GM19463 (cell line): ENCODE data around the gene C5AR1.
A peak's percentile ranks its signal among the peaks of the same experiment; 100 is the strongest.
"Not testable (repeated sequence)": the region's sequence is repeated elsewhere in the genome, so short reads cannot be mapped to it uniquely, and the experiment has no call there.

Source experiments
- ATAC-seq: cut with Tn5 transposase; IDR thresholded peaks from one replicate; pipeline ENCODE4 v1.9.1; 2021; ENCODE audit warnings: mild to moderate bottlenecking, moderate library complexity; ENCODE audit not compliant: unreplicated experiment

C5AR1 gene

GRCh38 chr19:47330466-47330869 is 20.8 kb downstream of the C5AR1 start:
- no peak for ATAC-seq

- ATAC-seq, result no peak
Observed at GRCh38 chr19:47331490-47331889, 21.8 kb downstream of the C5AR1 start.

DNA sequence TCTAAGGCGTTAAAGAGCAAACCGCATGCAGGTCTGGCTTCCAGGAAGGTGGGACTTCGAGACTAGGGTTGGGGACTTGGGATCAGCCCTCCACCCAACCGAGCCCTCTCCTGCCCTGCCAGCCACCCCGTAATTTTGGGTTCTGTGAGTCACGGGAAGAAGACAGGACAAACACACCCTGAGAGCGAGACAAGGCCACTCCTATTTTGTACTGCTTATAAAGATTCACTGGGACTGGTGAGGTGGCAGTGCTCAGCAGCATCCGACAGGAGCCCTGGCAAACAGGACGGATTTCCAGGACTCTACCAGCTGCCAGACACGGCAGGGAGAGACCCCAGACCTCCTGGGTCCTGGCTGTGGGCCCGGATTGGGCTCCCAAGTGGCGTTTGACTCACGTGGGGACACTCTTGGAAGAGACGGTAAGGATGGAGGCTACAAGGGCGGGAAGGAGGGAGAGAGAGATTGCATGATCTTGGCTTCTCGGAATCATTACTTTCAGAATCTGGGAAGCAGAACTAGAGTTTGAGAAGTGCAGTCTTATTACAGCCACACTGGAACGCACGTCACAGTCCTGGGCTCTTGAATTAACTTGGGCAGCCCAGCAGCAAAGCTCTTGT is 22.4 kb downstream of the C5AR1 start, which contains the start of gene C5AR2:
Gene C5AR2, plus strand, starts transcription at position 245 of the 617 bp plus-strand sequence. CDS start 8,625 bp downstream, outside the sequence.
- no peak for ATAC-seq

GRCh38 chr19:47336765-47337718 is 27.4 kb downstream of the C5AR1 start:
- not testable (repeated sequence) for ATAC-seq

DNA sequence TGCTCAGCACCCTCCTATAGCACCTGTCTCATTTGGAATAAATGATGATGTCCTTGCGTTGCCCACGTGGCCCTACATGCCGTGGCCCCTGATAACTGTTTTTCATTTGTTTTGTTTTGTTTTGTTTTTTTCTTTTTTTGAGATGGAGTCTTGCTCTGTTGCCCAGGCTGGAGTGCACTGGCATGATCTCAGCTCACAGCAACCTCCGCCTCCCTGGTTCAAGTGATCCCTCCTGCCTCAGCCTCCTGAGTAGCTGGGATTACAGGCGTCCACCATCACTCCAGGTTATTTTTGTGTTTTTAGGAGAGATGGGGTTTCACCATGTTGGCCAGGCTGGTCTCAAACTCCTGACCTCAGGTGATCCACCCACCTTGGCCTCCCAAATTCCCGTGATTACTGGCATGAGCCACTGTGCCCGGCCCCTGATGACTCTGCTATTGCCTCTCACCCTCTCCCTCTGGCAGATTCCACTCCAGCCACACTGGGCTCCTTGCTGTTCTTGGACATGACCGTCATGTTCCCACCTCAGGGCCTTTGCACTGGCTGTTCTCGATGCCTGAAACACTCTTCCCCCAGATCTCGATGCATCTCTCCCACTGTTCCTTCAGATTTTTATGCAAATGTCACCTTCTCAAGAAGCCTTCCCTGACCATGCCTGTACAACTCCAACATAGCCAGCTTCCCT is 29.7 kb downstream of the C5AR1 start:
- ATAC-seq, result no peak

DNA sequence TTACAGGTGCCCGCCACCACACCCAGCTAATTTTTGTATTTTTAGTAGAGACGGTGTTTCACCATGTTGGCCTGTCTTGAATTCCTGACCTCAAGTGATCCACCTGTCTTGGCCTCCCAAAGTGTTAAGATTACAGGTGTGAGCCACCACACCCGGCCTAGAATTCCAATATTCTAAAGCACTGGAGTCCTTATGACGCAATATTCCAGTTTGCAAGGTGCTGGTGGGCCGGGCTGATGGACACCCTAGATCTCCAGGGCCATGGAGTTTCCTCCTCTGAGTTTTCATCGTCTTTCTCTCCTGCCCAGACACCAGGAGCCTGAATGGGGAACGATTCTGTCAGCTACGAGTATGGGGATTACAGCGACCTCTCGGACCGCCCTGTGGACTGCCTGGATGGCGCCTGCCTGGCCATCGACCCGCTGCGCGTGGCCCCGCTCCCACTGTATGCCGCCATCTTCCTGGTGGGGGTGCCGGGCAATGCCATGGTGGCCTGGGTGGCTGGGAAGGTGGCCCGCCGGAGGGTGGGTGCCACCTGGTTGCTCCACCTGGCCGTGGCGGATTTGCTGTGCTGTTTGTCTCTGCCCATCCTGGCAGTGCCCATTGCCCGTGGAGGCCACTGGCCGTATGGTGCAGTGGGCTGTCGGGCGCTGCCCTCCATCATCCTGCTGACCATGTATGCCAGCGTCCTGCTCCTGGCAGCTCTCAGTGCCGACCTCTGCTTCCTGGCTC is 31.0 kb downstream of the C5AR1 start:
- ATAC-seq, result no peak

DNA sequence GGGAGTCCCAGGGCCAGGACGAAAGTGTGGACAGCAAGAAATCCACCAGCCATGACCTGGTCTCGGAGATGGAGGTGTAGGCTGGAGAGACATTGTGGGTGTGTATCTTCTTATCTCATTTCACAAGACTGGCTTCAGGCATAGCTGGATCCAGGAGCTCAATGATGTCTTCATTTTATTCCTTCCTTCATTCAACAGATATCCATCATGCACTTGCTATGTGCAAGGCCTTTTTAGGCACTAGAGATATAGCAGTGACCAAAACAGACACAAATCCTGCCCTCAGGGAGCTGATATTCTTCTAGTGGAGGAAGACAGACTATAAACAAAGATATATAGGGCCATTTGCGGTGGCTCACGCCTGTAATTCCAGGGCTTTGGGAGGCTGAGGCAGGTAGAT is 32.1 kb downstream of the C5AR1 start:
- no peak for ATAC-seq

DNA sequence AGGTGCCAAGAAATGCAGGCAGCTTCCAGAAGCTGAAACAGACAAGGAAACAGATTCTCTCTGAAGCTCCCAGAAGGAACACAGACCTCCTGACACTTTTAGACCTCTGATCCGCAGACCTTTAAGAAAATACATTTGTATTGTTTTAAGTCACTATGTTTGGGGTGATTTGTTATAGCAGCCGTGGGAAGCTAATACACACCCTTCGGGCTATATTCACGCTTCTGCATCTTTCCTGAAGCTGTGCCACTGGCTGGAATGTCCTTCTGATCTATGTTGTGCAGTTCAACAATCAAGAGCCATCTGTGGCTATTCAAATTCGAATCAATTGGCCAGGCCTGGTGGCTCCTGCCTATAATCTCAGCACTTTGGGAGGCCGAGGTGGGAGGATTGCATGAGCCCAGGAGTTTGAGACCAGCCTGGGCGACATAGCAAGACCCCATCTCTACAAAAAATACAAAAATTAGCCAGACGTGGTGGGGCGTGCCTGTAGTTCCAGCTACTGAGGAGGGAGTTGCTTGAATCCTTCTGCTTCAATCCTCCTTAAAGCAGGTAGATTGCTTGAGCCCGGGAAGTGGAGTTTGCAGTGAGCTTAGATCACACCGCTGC is 33.6 kb downstream of the C5AR1 start:
- ATAC-seq, result no peak

- ATAC-seq, result no peak
Observed at GRCh38 chr19:47344425-47344824, 34.8 kb downstream of the C5AR1 start.

GRCh38 chr19:47346024-47346423 is 36.4 kb downstream of the C5AR1 start:
- not testable (repeated sequence) for ATAC-seq

- ATAC-seq, result peak; percentile 97
Observed at GRCh38 chr19:47348819-47349795, 39.4 kb downstream of the C5AR1 start, which contains the start of gene DHX34. TSS of gene DHX34 (plus strand) at chr19:47349315. CDS start at chr19:47353031, 3,716 bp downstream.

DNA sequence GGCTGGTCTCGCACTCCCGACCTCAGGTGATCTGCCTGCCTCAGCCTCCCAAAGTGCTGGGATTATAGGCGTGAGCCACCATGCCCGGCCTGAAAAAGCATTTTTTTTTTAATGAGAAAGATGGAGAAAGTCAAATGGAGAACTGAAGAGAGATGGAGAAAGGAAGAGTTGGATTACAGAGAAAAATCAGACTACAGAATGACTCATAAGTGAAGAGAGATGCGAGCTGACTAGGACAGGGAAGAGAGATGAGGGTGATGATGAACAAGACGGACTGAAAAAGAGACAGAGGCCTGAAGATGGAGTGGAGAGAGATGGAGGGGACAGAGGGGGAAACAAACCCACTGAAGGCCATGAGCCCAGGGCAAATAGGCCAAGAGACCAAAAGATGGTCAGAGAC is 41.0 kb downstream of the C5AR1 start:
- ATAC-seq, result no peak

DNA sequence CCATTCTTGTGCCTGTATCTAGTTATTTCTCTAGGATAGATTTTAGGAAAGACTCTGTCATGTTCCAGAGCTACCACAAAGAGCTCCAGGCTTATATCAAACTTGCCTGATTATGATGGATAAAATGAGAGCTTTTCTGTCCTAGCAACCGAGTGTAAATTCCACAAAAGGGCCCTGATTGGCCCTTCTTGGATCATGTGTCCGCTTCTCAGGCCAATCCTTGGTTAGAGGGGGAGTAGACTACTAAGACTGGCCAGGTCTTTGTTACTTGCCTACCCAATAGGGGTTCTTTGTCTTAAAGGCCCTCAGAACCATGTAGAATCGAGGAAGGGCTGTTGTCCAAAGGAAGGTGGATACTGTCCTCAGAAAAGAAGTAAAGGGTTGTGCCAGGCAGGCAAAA is 41.9 kb downstream of the C5AR1 start:
- ATAC-seq, result no peak

GRCh38 chr19:47352095-47352494 is 42.4 kb downstream of the C5AR1 start:
- ATAC-seq, result no peak

DNA sequence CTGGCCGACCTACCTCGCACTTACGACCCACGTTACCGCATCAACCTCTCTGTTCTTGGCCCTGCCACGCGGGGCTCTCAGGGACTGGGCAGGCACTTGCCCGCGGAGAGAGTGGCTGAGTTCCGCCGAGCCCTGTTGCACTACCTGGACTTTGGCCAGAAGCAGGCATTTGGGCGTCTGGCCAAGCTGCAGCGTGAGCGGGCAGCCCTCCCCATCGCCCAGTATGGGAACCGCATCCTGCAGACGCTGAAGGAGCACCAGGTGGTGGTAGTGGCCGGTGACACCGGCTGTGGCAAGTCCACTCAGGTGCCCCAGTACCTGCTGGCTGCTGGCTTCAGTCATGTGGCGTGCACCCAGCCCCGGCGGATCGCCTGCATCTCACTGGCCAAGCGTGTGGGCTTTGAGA is 43.6 kb downstream of the C5AR1 start:
- ATAC-seq, result no peak

- ATAC-seq, result no peak
Observed at GRCh38 chr19:47356900-47357299, 47.2 kb downstream of the C5AR1 start.

DNA sequence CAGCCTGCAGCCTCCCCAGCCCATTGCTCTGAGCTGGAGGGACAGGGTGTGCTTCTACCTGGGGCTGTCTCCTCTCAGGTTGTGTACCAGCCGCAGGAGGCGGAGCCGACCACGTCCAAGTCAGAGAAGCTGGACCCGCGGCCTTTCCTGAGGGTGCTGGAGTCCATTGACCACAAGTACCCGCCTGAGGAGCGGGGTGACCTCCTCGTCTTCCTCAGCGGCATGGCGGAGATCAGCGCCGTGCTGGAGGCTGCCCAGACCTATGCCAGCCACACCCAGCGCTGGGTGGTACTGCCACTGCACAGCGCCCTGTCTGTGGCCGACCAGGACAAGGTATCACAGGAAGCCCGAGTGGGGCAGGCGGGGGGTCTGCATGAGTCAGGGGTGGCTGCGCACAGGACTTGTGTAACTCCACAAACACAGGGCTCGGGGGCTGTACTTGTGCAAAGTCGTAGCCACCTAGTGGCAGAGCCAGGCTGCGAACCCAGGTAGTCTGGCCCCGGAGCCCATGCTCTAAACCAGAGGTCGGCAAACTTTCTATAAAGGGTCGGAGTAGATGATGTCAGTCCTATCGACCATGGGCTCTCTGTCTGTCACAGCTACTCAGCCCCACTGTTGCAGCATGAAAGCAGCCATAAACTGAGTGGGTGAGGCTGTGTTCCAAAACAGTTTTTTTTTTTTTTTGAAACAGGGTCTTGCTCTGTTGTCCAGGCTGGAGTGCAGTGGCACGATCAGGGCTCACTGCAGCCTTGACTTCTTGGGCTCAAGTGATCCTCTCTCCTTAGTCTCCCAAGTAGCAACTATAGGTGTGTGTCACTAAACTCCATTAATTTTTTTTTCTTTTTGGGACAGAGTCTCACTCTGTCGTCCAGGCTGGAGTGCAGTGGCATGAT is 48.4 kb downstream of the C5AR1 start:
- no peak for ATAC-seq

DNA sequence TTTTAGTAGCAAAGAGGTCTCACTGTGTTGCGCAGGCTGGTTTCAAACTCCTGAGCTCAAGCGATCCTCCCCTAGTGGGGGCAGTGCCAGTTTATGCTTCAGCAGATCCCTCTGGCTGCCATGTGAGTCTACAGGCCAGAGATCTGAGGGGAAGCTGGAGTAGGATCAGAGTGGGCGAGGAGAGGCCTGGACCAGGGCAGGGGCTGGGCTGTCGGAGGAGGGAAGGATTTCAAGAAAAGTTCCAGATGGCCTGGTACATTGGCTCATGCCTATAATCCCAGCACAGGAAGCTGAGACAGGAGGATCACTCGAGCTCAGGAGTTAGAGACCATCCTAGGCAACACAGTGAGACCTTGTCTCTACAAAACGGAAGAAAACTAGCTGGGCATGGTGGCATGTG is 49.3 kb downstream of the C5AR1 start:
- ATAC-seq, result no peak
